DOHH2 (cell line): ENCODE results near the gene QSOX2.

ENCODE experiments used
- H3F3A ChIP-seq: fragments of 200-600 bp; sonication (generic), shearing (Covaris generic); 2 replicates; pipeline ENCODE4 v1.6.0; 2016; ENCODE audit warnings: antibody characterized with exemption, mild to moderate bottlenecking; ENCODE audit not compliant: control insufficient read depth, insufficient read depth
- H3K27ac ChIP-seq: fragments of 200-600 bp; sonication (generic); 2 replicates; pipeline ENCODE4 v1.5.1; 2014; ENCODE audit warnings: low read depth, mild to moderate bottlenecking, low read length, moderate library complexity
- H3K27me3 ChIP-seq: fragments of 200-600 bp; sonication (generic); 2 replicates; pipeline ENCODE4 v1.6.1; 2014; ENCODE audit warnings: mild to moderate bottlenecking, low read length, mixed read lengths; ENCODE audit not compliant: control insufficient read depth
- H3K36me3 ChIP-seq: fragments of 200-600 bp; sonication (generic); 2 replicates; pipeline ENCODE4 v1.6.1; 2014; ENCODE audit warnings: mild to moderate bottlenecking, low read length, moderate library complexity, mixed read lengths; ENCODE audit not compliant: control insufficient read depth
- H3K4me1 ChIP-seq: fragments of 200-600 bp; sonication (generic); 2 replicates; pipeline ENCODE4 v1.6.1; 2014; ENCODE audit warnings: mild to moderate bottlenecking, low read length, mixed read lengths; ENCODE audit not compliant: control insufficient read depth
- H3K4me2 ChIP-seq: fragments of 200-600 bp; sonication (generic); 2 replicates; pipeline ENCODE4 v1.6.0; 2014; ENCODE audit warnings: mild to moderate bottlenecking, low read length, moderate library complexity
- H3K4me3 ChIP-seq: fragments of 200-600 bp; sonication (generic); 2 replicates; pipeline ENCODE4 v1.5.1; 2014; ENCODE audit warnings: mild to moderate bottlenecking, low read length, mixed read lengths
- H3K79me2 ChIP-seq: fragments of 200-600 bp; sonication (generic); 2 replicates; pipeline ENCODE4 v1.6.1; 2014; ENCODE audit warnings: mild to moderate bottlenecking, low read length, mixed read lengths; ENCODE audit not compliant: control insufficient read depth
- H3K9me2 ChIP-seq: fragments of 200-600 bp; sonication (generic); replicated peaks from 2 replicates; pipeline ENCODE4 v1.6.1; 2014; ENCODE audit warnings: mild to moderate bottlenecking, low read length, mixed read lengths; ENCODE audit not compliant: control insufficient read depth
- H3K9me3 ChIP-seq: fragments of 200-600 bp; sonication (generic); 2 replicates; pipeline ENCODE4 v1.6.1; 2014; ENCODE audit warnings: antibody characterized with exemption, low read length, mixed read lengths; ENCODE audit not compliant: control insufficient read depth, insufficient read depth
- H4K20me1 ChIP-seq: fragments of 200-600 bp; sonication (generic); 2 replicates; pipeline ENCODE4 v1.6.0; 2014; ENCODE audit warnings: low read depth, mild to moderate bottlenecking, antibody characterized with exemption, low read length, moderate library complexity; ENCODE audit not compliant: control insufficient read depth, insufficient read depth
- CTCF ChIP-seq: fragments of 200-600 bp; sonication (generic); IDR thresholded peaks from one replicate; pipeline ENCODE4 v1.5.1; 2014; ENCODE audit warnings: antibody characterized with exemption, mild to moderate bottlenecking, low read depth, low read length; ENCODE audit not compliant: poor library complexity, severe bottlenecking
- EZH2phosphoT487 ChIP-seq: fragments of 200-600 bp; sonication (generic); IDR thresholded peaks from 2 replicates; pipeline ENCODE4 v1.6.1; 2017; ENCODE audit warnings: borderline replicate concordance, mild to moderate bottlenecking, antibody characterized with exemption, low read length, moderate library complexity, mixed read lengths

QSOX2 gene

GRCh38 chr9:136202454-136203407 lies 42.9 kb downstream of the QSOX2 start:
- Histone ChIP-seq H3K27ac (no peak overlapping the region), H3K9me2 (no peaks in the 10 kb centered on the region), H4K20me1 (peaks cover 20% of the 10 kb centered on the region; the same call in 1 of the 2 replicates), H3K27me3 (peaks cover 6% of the 10 kb centered on the region; the same call in 1 of the 2 replicates), H3K4me1 (peaks cover 9% of the 10 kb centered on the region), H3K4me3 (no peak overlapping the region), H3K36me3 (peaks cover 21% of the 10 kb centered on the region), H3K4me2 (no peak overlapping the region), H3K79me2 (no peaks in the 10 kb centered on the region), H3F3A (peaks cover 12% of the 10 kb centered on the region), H3K9me3 (no peaks in the 10 kb centered on the region)
- TF ChIP-seq EZH2phosphoT487 (no peak), CTCF (no peak)

- Histone ChIP-seq H3K79me2 (no peaks in the 10 kb centered on the region), H3K36me3 (peaks cover 12% of the 10 kb centered on the region), H3K9me2 (no peaks in the 10 kb centered on the region), H4K20me1 (peaks cover 16% of the 10 kb centered on the region; the same call in 1 of the 2 replicates), H3K4me3 (no peak overlapping the region), H3K27ac (no peak overlapping the region), H3K9me3 (no peaks in the 10 kb centered on the region), H3K4me1 (peaks cover 18% of the 10 kb centered on the region), H3K4me2 (no peak overlapping the region), H3F3A (peaks cover 3% of the 10 kb centered on the region; the same call in 1 of the 2 replicates), H3K27me3 (peaks cover 6% of the 10 kb centered on the region; the same call in 1 of the 2 replicates)
- TF ChIP-seq CTCF (no peak), EZH2phosphoT487 (no peak)
These were observed 43.8 kb downstream of the QSOX2 start for GRCh38 chr9:136201609-136202453.

- no peak overlapping the region for H3K4me3 ChIP-seq
- H3K27me3 ChIP-seq = peaks cover 8% of the 10 kb centered on the region
- no peaks in the 10 kb centered on the region for H3K9me3 ChIP-seq
- H3K4me1 ChIP-seq = peaks cover 25% of the 10 kb centered on the region
- no peak overlapping the region for H3K27ac ChIP-seq
- H3K4me2 ChIP-seq = no peak overlapping the region
- no peak for TF ChIP-seq CTCF
- no peak for TF ChIP-seq EZH2phosphoT487
- H3K79me2 ChIP-seq = no peaks in the 10 kb centered on the region
- H3F3A ChIP-seq = no peaks in the 10 kb centered on the region; the same call in 1 of the 2 replicates
- peaks cover 12% of the 10 kb centered on the region; the same call in 1 of the 2 replicates for H4K20me1 ChIP-seq
- H3K36me3 ChIP-seq = peaks cover 8% of the 10 kb centered on the region
- no peaks in the 10 kb centered on the region for H3K9me2 ChIP-seq
These were observed 44.4 kb downstream of the QSOX2 start for GRCh38 chr9:136201174-136201573.
